Forelimb muscle (tissue), 1 donor: ENCODE results near the gene TSPAN11. TPM values are rescaled to one million over a fixed set of nuclear protein-coding genes. Genes with fewer than 3 reads are reported as not detected.

ENCODE experiments used
- DNase-seq: peaks from one replicate; pipeline ENCODE4 v3.0.0-alpha.2; 2013; ENCODE audit warnings: low read depth
- polyA plus RNA-seq: library from polyadenylated mRNA; unstranded; fragments of 120-200 nt; gene quantifications from one replicate; pipeline ENCODE4 v1.2.1, GENCODE V29; 2013; ENCODE audit not compliant: insufficient read length

TSPAN11 gene
- polyA plus RNA-seq, 1 donor = 6.1 TPM

- DNase-seq = no peak
Measured at GRCh38 chr12:30959778-30960177, 33.2 kb downstream of the TSPAN11 start.

DNA sequence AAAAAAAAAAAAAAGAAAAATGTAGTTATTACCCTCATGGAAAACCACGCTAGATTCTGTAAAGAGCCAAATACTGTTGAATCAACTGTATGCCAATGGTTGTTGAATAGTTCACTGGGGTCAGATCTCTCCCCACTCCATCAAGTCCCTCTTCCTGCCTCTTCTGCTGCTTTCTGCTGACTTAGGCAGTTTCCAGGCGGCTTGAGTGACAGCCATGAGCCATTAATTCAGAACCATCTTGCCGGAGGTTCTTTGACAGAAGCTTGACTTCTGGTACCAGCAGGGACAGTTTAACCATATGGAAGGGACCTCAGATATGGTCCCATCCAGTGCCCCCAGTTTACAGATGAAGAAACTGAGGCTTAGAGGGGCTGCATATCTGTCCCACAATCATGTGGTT, 34.5 kb downstream of the TSPAN11 start:
- DNase-seq = no peak

DNA sequence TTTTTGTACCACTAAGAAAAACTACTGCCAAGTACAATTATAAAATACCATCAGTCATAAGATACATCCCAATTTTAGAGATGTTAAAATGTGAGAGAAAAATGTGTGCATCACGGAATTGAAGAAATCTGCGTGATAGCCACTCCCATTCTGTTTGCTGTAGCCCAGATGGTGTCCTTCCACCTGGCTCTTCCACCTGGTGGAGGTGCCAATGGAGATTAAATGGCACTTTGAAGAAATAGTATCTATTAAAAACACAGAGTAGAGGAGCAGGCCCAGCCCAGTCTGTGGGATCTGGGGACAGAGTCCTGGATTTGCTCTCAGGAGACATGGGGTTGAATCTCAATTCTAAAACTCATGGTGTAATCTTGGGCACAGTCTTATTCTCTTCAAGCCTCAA, 35.5 kb downstream of the TSPAN11 start:
- DNase-seq = no peak

GRCh38 chr12:30963709-30964564, 37.4 kb downstream of the TSPAN11 start:
- no peak for DNase-seq

DNA sequence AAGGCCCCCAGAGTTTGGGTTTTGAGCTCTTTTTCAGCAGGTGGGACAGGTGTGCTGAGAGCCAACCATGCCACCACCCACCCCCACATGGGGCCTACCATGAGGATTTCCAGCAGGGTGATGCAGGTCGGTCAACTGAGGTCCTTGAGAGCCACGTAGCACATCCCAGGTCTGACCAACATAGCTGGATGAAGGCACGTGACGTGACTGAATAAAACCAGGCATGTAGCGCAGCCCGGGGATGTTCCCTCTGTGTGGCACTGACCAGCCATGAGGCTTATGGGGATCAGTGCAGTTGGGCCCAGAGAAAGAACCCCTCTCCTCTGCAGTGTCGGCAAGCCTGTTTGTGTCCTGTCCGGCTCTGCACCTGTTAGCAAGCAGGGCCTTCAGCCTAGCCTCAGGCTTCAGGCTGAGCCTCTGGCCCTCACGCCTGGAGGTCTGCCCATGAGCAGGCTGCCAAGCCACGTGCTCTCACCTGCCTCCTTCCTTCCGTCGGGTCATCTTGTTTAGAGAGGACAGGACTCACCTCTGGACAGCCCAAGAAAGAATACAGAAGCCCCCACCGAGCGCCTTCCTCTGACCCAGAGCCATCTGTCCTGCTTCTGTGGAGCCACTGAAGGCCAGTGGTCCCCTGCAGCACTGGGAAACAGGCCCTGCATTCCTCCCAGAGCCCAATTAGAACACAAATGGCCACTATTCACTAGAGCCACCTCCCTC, 38.5 kb downstream of the TSPAN11 start:
- DNase-seq = no peak

DNA sequence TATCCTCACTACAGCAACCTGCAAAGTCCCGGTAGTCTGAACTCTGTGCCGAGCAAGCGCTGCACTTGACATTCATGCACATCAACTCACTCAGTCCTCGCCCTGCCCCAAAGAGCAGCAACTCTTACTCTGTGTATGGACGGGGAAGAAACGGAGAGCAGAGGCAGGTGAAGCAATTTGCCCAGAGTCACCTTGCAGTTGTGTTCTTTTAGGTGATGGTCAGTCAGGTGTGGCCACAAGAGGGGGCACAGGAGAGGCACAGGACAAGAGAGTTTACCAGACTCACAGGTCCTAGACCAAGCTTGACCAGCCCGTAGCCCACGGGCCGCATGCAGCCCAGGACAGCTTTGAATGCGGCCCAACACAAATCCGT, 39.1 kb downstream of the TSPAN11 start:
- no peak for DNase-seq

- no peak for DNase-seq
Measured at GRCh38 chr12:30967026-30967425, 40.5 kb downstream of the TSPAN11 start.

DNA sequence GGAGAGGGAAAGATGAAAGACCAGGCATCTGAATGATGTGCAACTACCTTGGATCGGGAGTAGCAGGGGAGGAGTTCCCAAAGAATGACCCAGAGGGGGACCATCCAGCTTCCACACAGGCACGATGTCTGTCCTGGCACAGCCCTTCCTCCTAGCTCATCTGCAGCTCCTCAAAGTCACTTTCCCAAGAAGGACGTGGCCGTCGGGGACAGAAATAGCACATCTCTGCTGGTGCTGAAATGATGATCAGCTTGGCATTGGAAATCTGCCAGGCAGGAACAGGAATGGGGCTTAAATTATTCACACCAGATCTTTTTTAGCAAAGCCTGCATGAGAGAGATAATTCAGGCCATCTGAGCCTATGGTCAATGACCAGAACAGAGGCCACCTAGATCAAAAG, 41.7 kb downstream of the TSPAN11 start:
- no peak for DNase-seq

- DNase-seq = no peak
Measured at GRCh38 chr12:30969006-30969405, 42.5 kb downstream of the TSPAN11 start.

- no peak for DNase-seq
Measured at GRCh38 chr12:30969606-30970395, 43.3 kb downstream of the TSPAN11 start.

- no peak for DNase-seq
Measured at GRCh38 chr12:30970559-30971197, 44.1 kb downstream of the TSPAN11 start.

DNA sequence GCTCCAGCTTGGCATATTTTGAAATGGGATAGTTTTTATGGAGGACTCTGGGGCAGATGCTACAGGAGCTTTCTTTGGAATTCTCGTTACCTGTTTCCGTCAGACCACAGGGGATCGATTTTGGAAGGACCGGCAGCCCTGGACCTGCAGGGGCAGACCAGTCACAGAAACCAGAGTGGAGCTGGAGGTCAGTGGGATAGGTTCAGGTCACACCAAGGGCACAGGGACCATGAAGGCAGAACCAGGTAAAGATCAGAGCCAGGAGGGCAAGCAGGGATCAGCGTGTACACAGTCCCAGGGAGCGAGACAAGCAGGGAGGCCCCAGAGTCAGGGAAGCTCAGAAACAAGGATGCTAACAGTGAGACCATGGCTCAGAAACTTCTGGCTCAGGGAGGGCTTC, 45.5 kb downstream of the TSPAN11 start:
- DNase-seq = no peak

GRCh38 chr12:30973175-30973574, 46.6 kb downstream of the TSPAN11 start:
- DNase-seq = no peak

GRCh38 chr12:30973830-30974229, 47.3 kb downstream of the TSPAN11 start:
- DNase-seq = no peak

GRCh38 chr12:30974746-30975500, 48.4 kb downstream of the TSPAN11 start:
- DNase-seq = no peak

DNA sequence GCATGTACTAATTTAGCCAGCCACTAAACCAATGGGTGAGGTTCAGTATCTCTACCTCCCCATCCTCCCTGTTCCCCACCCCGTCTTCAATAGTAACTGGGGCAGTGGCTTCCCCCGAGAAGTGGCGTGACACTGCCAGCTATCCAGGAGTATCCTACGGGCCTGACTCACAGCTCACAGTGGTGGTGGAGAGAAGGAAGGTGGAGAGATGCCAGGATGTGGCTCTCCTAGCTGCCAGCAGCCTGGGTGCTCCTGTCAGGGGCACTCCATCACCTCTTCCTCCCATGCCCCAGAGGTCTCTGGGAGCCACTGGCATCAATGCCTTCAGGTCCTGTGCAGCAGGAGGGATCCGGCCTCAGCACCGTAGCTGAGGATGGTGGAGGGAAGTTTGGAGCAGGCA, 49.0 kb downstream of the TSPAN11 start:
- DNase-seq = no peak

GRCh38 chr12:30976206-30976605, 49.7 kb downstream of the TSPAN11 start:
- DNase-seq = no peak

GRCh38 chr12:30977124-30977523, 50.6 kb downstream of the TSPAN11 start:
- DNase-seq = no peak

DNA sequence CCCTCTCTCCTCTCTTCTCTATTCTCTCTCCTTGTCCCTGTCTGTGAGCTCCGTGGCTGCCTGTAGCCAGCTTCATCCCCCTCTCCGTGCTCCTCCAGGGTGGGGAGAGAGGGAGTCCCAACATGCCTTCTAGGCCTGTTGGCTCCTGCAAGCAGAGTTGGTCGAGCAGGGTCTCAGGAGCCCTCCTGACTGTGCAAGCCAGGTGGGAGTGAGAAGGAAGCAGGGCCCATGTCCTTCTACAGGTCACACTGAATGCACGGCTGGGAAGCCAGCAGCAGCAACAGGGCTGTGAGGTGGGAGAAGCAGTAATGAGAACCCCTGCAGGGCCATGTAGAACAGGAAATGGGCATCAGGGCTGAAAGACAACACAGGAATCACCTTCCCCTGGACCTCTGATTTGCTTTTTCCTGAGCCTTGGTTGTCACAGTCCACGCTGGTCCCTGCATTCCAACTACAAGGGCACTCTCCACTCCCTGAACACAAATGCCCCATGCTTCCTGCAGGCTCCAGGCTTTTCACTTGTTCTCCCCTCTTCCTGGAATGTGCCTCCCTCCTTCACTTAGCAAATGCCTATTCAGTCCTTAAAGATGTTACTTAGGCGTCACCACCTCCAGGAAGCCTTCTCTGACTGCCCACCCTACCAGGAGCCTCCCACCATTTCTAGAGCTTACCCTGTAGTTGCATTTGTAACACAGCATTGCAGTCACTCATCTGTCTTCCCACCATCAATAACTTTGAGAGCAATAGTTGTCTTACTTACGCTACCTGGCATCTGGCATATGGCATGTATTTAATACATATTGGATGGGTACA, 51.2 kb downstream of the TSPAN11 start:
- DNase-seq = no peak

GRCh38 chr12:30978639-30979038, 52.1 kb downstream of the TSPAN11 start:
- DNase-seq = peak; percentile 51
